ENCODE measurements around the gene POLD4. TPM values are rescaled to one million over a fixed set of nuclear protein-coding genes. Genes with fewer than 3 reads are reported as not detected.
A peak's percentile ranks its signal among the peaks of the same experiment; 100 is the strongest.

POLD4 gene
- total and polyA plus RNA-seq, 2 experiments from 2014 or later = 51.9 to 64.4 TPM

- Histone ChIP-seq H3K4me1 (ENCODE audit: low read depth) (no peaks in the 10 kb centered on the region), H3K9me3 (ENCODE audit: low read depth) (no peaks in the 10 kb centered on the region), H3K36me3 (no peaks in the 10 kb centered on the region), H3K4me3 (no peak overlapping the region), H3K27me3 (no peaks in the 10 kb centered on the region), H3K27ac (no peak overlapping the region)
- TF ChIP-seq CTCF (IDR thresholded peaks at IDR 0.05; ENCODE audit: low read depth, low read length) = no peak
- no peak for DNase-seq (ENCODE audit: low read depth in 1 of 2, low spot score in 1 of 2)
These were observed 44.2 kb downstream of the POLD4 start for GRCh38 chr11:67309166-67309565.

GRCh38 chr11:67308031-67308866 lies 45.1 kb downstream of the POLD4 start:
- no peak overlapping the region for H3K27ac ChIP-seq
- DNase-seq (ENCODE audit: low read depth in 1 of 2, low spot score in 1 of 2) = no peak
- no peaks in the 10 kb centered on the region for H3K36me3 ChIP-seq
- no peak overlapping the region for H3K4me3 ChIP-seq
- TF ChIP-seq CTCF (IDR thresholded peaks at IDR 0.05; ENCODE audit: low read depth, low read length) = no peak
- no peaks in the 10 kb centered on the region for H3K27me3 ChIP-seq
- H3K4me1 ChIP-seq (ENCODE audit: low read depth) = no peaks in the 10 kb centered on the region
- H3K9me3 ChIP-seq (ENCODE audit: low read depth) = no peaks in the 10 kb centered on the region

GRCh38 chr11:67307545-67308001 lies 45.8 kb downstream of the POLD4 start:
- Histone ChIP-seq H3K27ac (no peak overlapping the region), H3K4me3 (no peak overlapping the region), H3K27me3 (no peaks in the 10 kb centered on the region), H3K36me3 (no peaks in the 10 kb centered on the region), H3K4me1 (ENCODE audit: low read depth) (no peaks in the 10 kb centered on the region), H3K9me3 (ENCODE audit: low read depth) (no peaks in the 10 kb centered on the region)
- DNase-seq (ENCODE audit: low read depth in 1 of 2, low spot score in 1 of 2) = no peak
- TF ChIP-seq CTCF (IDR thresholded peaks at IDR 0.05; ENCODE audit: low read depth, low read length) = no peak

- TF ChIP-seq CTCF (IDR thresholded peaks at IDR 0.05; ENCODE audit: low read depth, low read length) = no peak
- Histone ChIP-seq H3K9me3 (ENCODE audit: low read depth) (no peaks in the 10 kb centered on the region), H3K4me1 (ENCODE audit: low read depth) (no peaks in the 10 kb centered on the region), H3K27ac (no peak overlapping the region), H3K36me3 (no peaks in the 10 kb centered on the region), H3K27me3 (no peaks in the 10 kb centered on the region), H3K4me3 (no peak overlapping the region)
- DNase-seq (ENCODE audit: low read depth in 1 of 2, low spot score in 1 of 2) = no peak
These were observed 46.4 kb downstream of the POLD4 start for GRCh38 chr11:67306769-67307544.

GRCh38 chr11:67304511-67305113 lies 48.7 kb downstream of the POLD4 start:
- H3K36me3 ChIP-seq = no peaks in the 10 kb centered on the region
- H3K9me3 ChIP-seq (ENCODE audit: low read depth) = no peaks in the 10 kb centered on the region
- no peak for DNase-seq (ENCODE audit: low read depth in 1 of 2, low spot score in 1 of 2)
- no peaks in the 10 kb centered on the region for H3K4me1 ChIP-seq (ENCODE audit: low read depth)
- H3K27ac ChIP-seq = no peak overlapping the region
- no peaks in the 10 kb centered on the region for H3K27me3 ChIP-seq
- no peak for TF ChIP-seq CTCF (IDR thresholded peaks at IDR 0.05; ENCODE audit: low read depth, low read length)
- H3K4me3 ChIP-seq = peak overlapping the region; percentile 73
